ENCODE results near the gene NEAT1. TPM values are rescaled to one million over a fixed set of nuclear protein-coding genes. Genes with fewer than 3 reads are reported as not detected.

Gene NEAT1
- total RNA-seq, 5 donors from 2014 or later (not counting 1 experiment from before 2014, with no cell fraction given): 368 to 1,017 (median 906) TPM

GRCh38 chr11:65381716-65382032, 40.9 kb upstream of the NEAT1 start:
- no peak for ATAC-seq (replicated peaks in 1 of 4)

GRCh38 chr11:65382033-65382803, 40.4 kb upstream of the NEAT1 start, which contains the start of gene SLC25A45:
Gene SLC25A45 (minus strand): TSS chr11:65382646. CDS start chr11:65381951, 695 bp downstream.
- ATAC-seq (replicated peaks in 1 of 4): peak; percentile 83 to 89 (median 85)
- H3K4me1 Mint-ChIP-seq: peaks cover 48 to 61% (median 57%) of the 10 kb centered on the region in 3 donors

More at GRCh38 chr11:65381716-65382032, 40.9 kb upstream of the NEAT1 start:
- ChIA-PET POLR2A (interaction anchor here (0.6 to 0.7 kb wide), 5 partner anchors 14 to 1028 kb away, joined by 3 to 10 read pairs (median 6); partner anchors contain the start of gene NEAT1 (in 1 of the 2)), CTCF (interaction anchor here in 1 of 2 donors (0.6 to 1.2 kb wide), 7 partner anchors 52 to 513 kb away, joined by 3 to 6 read pairs (median 3); partner anchors contain the start of gene MALAT1)
- no peaks in the 10 kb centered on the region for H3K9me3 ChIP-seq
- Mint-ChIP-seq H3K27me3 (no peaks in the 10 kb centered on the region), H3K27ac (peak overlapping the region; percentile 98 to 100), H3K9me3 (no peaks in the 10 kb centered on the region), H3K36me3 (no peaks in the 10 kb centered on the region), H3K4me1 (peaks cover 46 to 57% (median 53%) of the 10 kb centered on the region in 3 donors), H3K4me3 (peak overlapping the region; percentile 82 to 96 (median 84))
- peaks cover 7 to 10% of the 10 kb centered on the region in 2 donors for H3K36me3 ChIP-seq (ENCODE audit: control insufficient read depth in 2 of 2, extremely low read depth in 1 of 2, insufficient read depth in 1 of 2, low read length in 1 of 2)
- peak overlapping the region; percentile 64 to 66 for H3K4me3 ChIP-seq (ENCODE audit: control insufficient read depth in 1 of 2, extremely low read depth in 1 of 2, low read length in 1 of 2)
- H3K27ac ChIP-seq (ENCODE audit: low read length): peak overlapping the region; percentile 95
- no peaks in the 10 kb centered on the region for H3K27me3 ChIP-seq (replicated peaks in 1 of 2; ENCODE audit: control insufficient read depth in 2 of 2, extremely low read depth in 1 of 2, insufficient read depth in 2 of 2, low read length in 1 of 2)
- H3K4me1 ChIP-seq (ENCODE audit: control insufficient read depth in 1 of 2, extremely low read depth in 1 of 2, insufficient read depth in 2 of 2, low read length in 2 of 2): peaks cover 10 to 62% of the 10 kb centered on the region in 2 experiments
- 0% methylated on average over 1 of the region's 6 CpGs for WGBS (ENCODE audit: insufficient coverage)
- peak in 1 of 35 experiments; percentile 65 for DNase-seq

GRCh38 chr11:65382804-65383368, 39.7 kb upstream of the NEAT1 start:
- no peak for DNase-seq

More at GRCh38 chr11:65382033-65382803, 40.4 kb upstream of the NEAT1 start, which contains the start of gene SLC25A45:
- peak within 1 kb of the TSS; percentile 82 to 96 (median 84) for H3K4me3 Mint-ChIP-seq
- no peaks in the 10 kb centered on the region for H3K27me3 ChIP-seq (replicated peaks in 1 of 2; ENCODE audit: control insufficient read depth in 2 of 2, extremely low read depth in 1 of 2, insufficient read depth in 2 of 2, low read length in 1 of 2)
- peak within 1 kb of the TSS; percentile 95 for H3K27ac ChIP-seq (ENCODE audit: low read length)
- WGBS (ENCODE audit: insufficient coverage): 0% methylated on average over 17 of the region's 27 CpGs
- peak within 1 kb of the TSS; percentile 98 to 100 for H3K27ac Mint-ChIP-seq
- no peaks in the 10 kb centered on the region for H3K9me3 Mint-ChIP-seq
- H3K9me3 ChIP-seq: no peaks in the 10 kb centered on the region
- peak; percentile 81 to 93 (median 85) for DNase-seq
- H3K4me1 ChIP-seq (ENCODE audit: control insufficient read depth in 1 of 2, extremely low read depth in 1 of 2, insufficient read depth in 2 of 2, low read length in 2 of 2): peaks cover 14 to 67% of the 10 kb centered on the region in 2 experiments
- no peaks in the 10 kb centered on the region for H3K36me3 Mint-ChIP-seq
- ChIA-PET CTCF (interaction anchor here in 1 of 2 donors (0.6 to 1.2 kb wide), 7 partner anchors 53 to 513 kb away, joined by 3 to 6 read pairs (median 3); partner anchors contain the start of gene MALAT1), POLR2A (interaction anchor here (0.6 to 0.7 kb wide), 5 partner anchors 15 to 1029 kb away, joined by 3 to 10 read pairs (median 6); partner anchors contain the start of gene NEAT1 (in 1 of the 2))
- H3K36me3 ChIP-seq (ENCODE audit: control insufficient read depth in 2 of 2, extremely low read depth in 1 of 2, insufficient read depth in 1 of 2, low read length in 1 of 2): peaks cover 7 to 10% of the 10 kb centered on the region in 2 donors
- no peaks in the 10 kb centered on the region for H3K27me3 Mint-ChIP-seq
- H3K4me3 ChIP-seq (ENCODE audit: control insufficient read depth in 1 of 2, extremely low read depth in 1 of 2, low read length in 1 of 2): peak within 1 kb of the TSS; percentile 64 to 66

GRCh38 chr11:65383778-65384177, 38.8 kb upstream of the NEAT1 start:
- ChIA-PET CTCF (interaction anchor here (0.6 kb wide), 2 partner anchors 10 to 182 kb away, joined by 7 to 8 read pairs; no protein-coding TSS in a partner anchor), POLR2A (interaction anchor here in 1 of 2 donors (0.7 kb wide), 1 partner anchor 115 kb away, joined by 3 read pairs; the partner anchor contains the start of gene MALAT1)
- Histone ChIP-seq H3K27ac (ENCODE audit: low read length) (peak overlapping the region; percentile 99), H3K27me3 (replicated peaks in 1 of 2; ENCODE audit: control insufficient read depth in 2 of 2, extremely low read depth in 1 of 2, insufficient read depth in 2 of 2, low read length in 1 of 2) (no peaks in the 10 kb centered on the region), H3K36me3 (ENCODE audit: control insufficient read depth in 2 of 2, extremely low read depth in 1 of 2, insufficient read depth in 1 of 2, low read length in 1 of 2) (peaks cover 14 to 18% of the 10 kb centered on the region in 2 donors), H3K4me3 (ENCODE audit: control insufficient read depth in 1 of 2, extremely low read depth in 1 of 2, low read length in 1 of 2) (no peak overlapping the region), H3K9me3 (no peaks in the 10 kb centered on the region), H3K4me1 (ENCODE audit: control insufficient read depth in 1 of 2, extremely low read depth in 1 of 2, insufficient read depth in 2 of 2, low read length in 2 of 2) (peaks cover 18 to 83% of the 10 kb centered on the region in 2 experiments)
- DNase-seq (no peak), ATAC-seq (replicated peaks in 1 of 4) (no peak)
- 100% methylated on average over 1 of the region's 6 CpGs for WGBS (ENCODE audit: insufficient coverage)
- peak overlapping the region; percentile 56 to 96 (median 69) for H3K4me3 Mint-ChIP-seq
- no peaks in the 10 kb centered on the region for H3K27me3 Mint-ChIP-seq
- H3K4me1 Mint-ChIP-seq: peaks cover 62 to 71% (median 71%) of the 10 kb centered on the region in 3 donors
- peaks cover 2% of the 10 kb centered on the region for H3K36me3 Mint-ChIP-seq
- H3K9me3 Mint-ChIP-seq: no peaks in the 10 kb centered on the region
- H3K27ac Mint-ChIP-seq: peak overlapping the region; percentile 98 to 100

More at GRCh38 chr11:65382804-65383368, 39.7 kb upstream of the NEAT1 start:
- H3K36me3 Mint-ChIP-seq: no peaks in the 10 kb centered on the region
- H3K27ac ChIP-seq (ENCODE audit: low read length): peak overlapping the region; percentile 95
- ChIA-PET CTCF (interaction anchor here (0.6 kb wide), 2 partner anchors 11 to 183 kb away, joined by 7 to 8 read pairs; no protein-coding TSS in a partner anchor), POLR2A (no interaction called here)
- H3K4me1 ChIP-seq (ENCODE audit: control insufficient read depth in 1 of 2, extremely low read depth in 1 of 2, insufficient read depth in 2 of 2, low read length in 2 of 2): peaks cover 15 to 74% of the 10 kb centered on the region in 2 experiments
- 14% methylated on average over 9 of the region's 12 CpGs for WGBS (ENCODE audit: insufficient coverage)
- H3K27me3 Mint-ChIP-seq: no peaks in the 10 kb centered on the region
- peak overlapping the region; percentile 64 to 66 for H3K4me3 ChIP-seq (ENCODE audit: control insufficient read depth in 1 of 2, extremely low read depth in 1 of 2, low read length in 1 of 2)
- no peaks in the 10 kb centered on the region for H3K9me3 ChIP-seq
- H3K27ac Mint-ChIP-seq: peak overlapping the region; percentile 98 to 100
- no peaks in the 10 kb centered on the region for H3K9me3 Mint-ChIP-seq
- no peaks in the 10 kb centered on the region for H3K27me3 ChIP-seq (replicated peaks in 1 of 2; ENCODE audit: control insufficient read depth in 2 of 2, extremely low read depth in 1 of 2, insufficient read depth in 2 of 2, low read length in 1 of 2)
- H3K36me3 ChIP-seq (ENCODE audit: control insufficient read depth in 2 of 2, extremely low read depth in 1 of 2, insufficient read depth in 1 of 2, low read length in 1 of 2): peaks cover 7 to 10% of the 10 kb centered on the region in 2 donors
- H3K4me3 Mint-ChIP-seq: peak overlapping the region; percentile 82 to 96 (median 84)
- ATAC-seq (replicated peaks in 1 of 4): peak in 1 of 4 experiments; percentile 1
- H3K4me1 Mint-ChIP-seq: peaks cover 53 to 63% (median 62%) of the 10 kb centered on the region in 3 donors

- 77% methylated on average over 5 of the region's 8 CpGs for WGBS (ENCODE audit: insufficient coverage)
- H3K9me3 Mint-ChIP-seq: no peaks in the 10 kb centered on the region
- H3K4me3 Mint-ChIP-seq: peak overlapping the region; percentile 56 to 96 (median 69)
- H3K4me1 ChIP-seq (ENCODE audit: control insufficient read depth in 1 of 2, extremely low read depth in 1 of 2, insufficient read depth in 2 of 2, low read length in 2 of 2): peaks cover 18 to 89% of the 10 kb centered on the region in 2 experiments
- H3K36me3 ChIP-seq (ENCODE audit: control insufficient read depth in 2 of 2, extremely low read depth in 1 of 2, insufficient read depth in 1 of 2, low read length in 1 of 2): peaks cover 15 to 21% of the 10 kb centered on the region in 2 donors
- ChIA-PET POLR2A (interaction anchor here (0.7 to 0.9 kb wide), 2 partner anchors 115 to 122 kb away, joined by 3 read pairs; partner anchors contain the start of gene MALAT1 (in 1 of the 2)), CTCF (interaction anchor here in 1 of 2 donors (1.2 kb wide), 1 partner anchor 115 kb away, joined by 3 read pairs; the partner anchor contains the start of gene MALAT1)
- H3K4me1 Mint-ChIP-seq: peaks cover 68 to 77% (median 77%) of the 10 kb centered on the region in 3 donors
- DNase-seq (peak in 7 of 35 experiments; percentile 8 to 64 (median 20)), ATAC-seq (replicated peaks in 1 of 4) (no peak)
- no peaks in the 10 kb centered on the region for H3K27me3 Mint-ChIP-seq
- H3K27ac ChIP-seq (ENCODE audit: low read length): peak overlapping the region; percentile 99
- H3K27ac Mint-ChIP-seq: peak overlapping the region; percentile 98 to 100
- H3K9me3 ChIP-seq: no peaks in the 10 kb centered on the region
- H3K27me3 ChIP-seq (replicated peaks in 1 of 2; ENCODE audit: control insufficient read depth in 2 of 2, extremely low read depth in 1 of 2, insufficient read depth in 2 of 2, low read length in 1 of 2): no peaks in the 10 kb centered on the region
- no peak overlapping the region for H3K4me3 ChIP-seq (ENCODE audit: control insufficient read depth in 1 of 2, extremely low read depth in 1 of 2, low read length in 1 of 2)
- H3K36me3 Mint-ChIP-seq: peaks cover 6% of the 10 kb centered on the region
Measured at GRCh38 chr11:65384301-65384889, 38.2 kb upstream of the NEAT1 start.
